HL-60 (cell line): ENCODE results near the gene ATMIN.

Experiments
- DNase-seq, 2 experiments: peaks; one replicate each; pipeline ENCODE4 v3.0.0-alpha.2; 2010 to 2020; ENCODE audit warnings: low read depth in 1 of 2, low spot score in 1 of 2
- H3K27ac ChIP-seq: fragments of 250-450 bp; sonication (Bioruptor Pico); replicated peaks from 2 replicates; pipeline ENCODE4 v1.5.1; 2020; ENCODE audit warnings: mild to moderate bottlenecking, moderate library complexity
- H3K27me3 ChIP-seq: fragments of 250-450 bp; sonication (Bioruptor Pico); 2 replicates; pipeline ENCODE4 v1.5.1; 2021; ENCODE audit warnings: mild to moderate bottlenecking, moderate library complexity; ENCODE audit not compliant: insufficient read depth, poor library complexity, severe bottlenecking
- H3K4me3 ChIP-seq: replicated peaks from 2 replicates; pipeline ENCODE4 v1.5.1; 2011; ENCODE audit warnings: mild to moderate bottlenecking, control low read depth, low read length; ENCODE audit not compliant: insufficient read depth
- CTCF ChIP-seq: IDR thresholded peaks from one replicate; pipeline ENCODE4 v1.5.1; 2011; ENCODE audit warnings: low read length, control low read depth, inconsistent platforms; ENCODE audit not compliant: insufficient read depth
- GABPA ChIP-seq: IDR thresholded peaks from 2 replicates; pipeline ENCODE4 v1.6.1; 2012; ENCODE audit warnings: low read depth
- POLR2AphosphoS5 ChIP-seq: IDR thresholded peaks from 2 replicates; pipeline ENCODE4 v1.6.1; 2012; ENCODE audit warnings: low read depth
- REST ChIP-seq: IDR thresholded peaks from 2 replicates; pipeline ENCODE4 v1.6.1; 2012; ENCODE audit warnings: low read depth; ENCODE audit not compliant: insufficient replicate concordance
- SPI1 ChIP-seq: IDR thresholded peaks from 2 replicates; pipeline ENCODE4 v1.6.1; 2012; ENCODE audit warnings: low read depth, mild to moderate bottlenecking, borderline replicate concordance

Gene ATMIN

GRCh38 chr16:81094771-81095251, 59.2 kb downstream of the ATMIN start:
- Histone ChIP-seq H3K4me3 (peak overlapping the region; percentile 69), H3K27me3 (no peaks in the 10 kb centered on the region), H3K27ac (peak overlapping the region; percentile 88)
- no peak for DNase-seq
- TF ChIP-seq POLR2AphosphoS5 (no peak), SPI1 (no peak), REST (no peak), GABPA (no peak), CTCF (no peak)

- no peak for TF ChIP-seq GABPA
- TF ChIP-seq POLR2AphosphoS5, result no peak
- H3K27me3 ChIP-seq, result no peaks in the 10 kb centered on the region
- peak overlapping the region; percentile 69 for H3K4me3 ChIP-seq
- no peak for DNase-seq
- peak overlapping the region; percentile 88 for H3K27ac ChIP-seq
Observed at GRCh38 chr16:81095653-81095952, 60.0 kb downstream of the ATMIN start.

- no peak for TF ChIP-seq REST
- TF ChIP-seq SPI1, result 0 out of 2 replicates have a peak, but pooled peaks have one; percentile 2
- TF ChIP-seq POLR2AphosphoS5, result no peak
- TF ChIP-seq CTCF, result no peak
- TF ChIP-seq GABPA, result 0 out of 2 replicates have a peak, but pooled peaks have one; percentile 22
- no peaks in the 10 kb centered on the region for H3K27me3 ChIP-seq
- peak within 1 kb of the TSS; percentile 88 for H3K27ac ChIP-seq
- DNase-seq, result peak; percentile 98 to 99
- H3K4me3 ChIP-seq, result peak within 1 kb of the TSS; percentile 69
Observed at GRCh38 chr16:81095953-81096714, 60.5 kb downstream of the ATMIN start, which contains the start of gene GCSH. GCSH (minus strand) TSS chr16:81096395; CDS start chr16:81096278, 117 bp downstream.

GRCh38 chr16:81096715-81097208, 61.1 kb downstream of the ATMIN start:
- DNase-seq, result no peak
- H3K27me3 ChIP-seq, result no peaks in the 10 kb centered on the region
- no peak overlapping the region for H3K4me3 ChIP-seq
- TF ChIP-seq SPI1 (no peak), REST (no peak), CTCF (no peak), GABPA (no peak), POLR2AphosphoS5 (no peak)
- 0 out of 2 replicates have a peak overlapping the region, but pooled peaks have one; percentile 10 for H3K27ac ChIP-seq
